Measurements from ENCODE around the gene LIN37. TPM values are rescaled to one million over a fixed set of nuclear protein-coding genes. Genes with fewer than 3 reads are reported as not detected.
A peak's percentile ranks its signal among the peaks of the same experiment; 100 is the strongest.

Gene LIN37
- total and polyA plus RNA-seq, 2 experiments from 2014 or later = 12.0 to 13.6 TPM

DNA sequence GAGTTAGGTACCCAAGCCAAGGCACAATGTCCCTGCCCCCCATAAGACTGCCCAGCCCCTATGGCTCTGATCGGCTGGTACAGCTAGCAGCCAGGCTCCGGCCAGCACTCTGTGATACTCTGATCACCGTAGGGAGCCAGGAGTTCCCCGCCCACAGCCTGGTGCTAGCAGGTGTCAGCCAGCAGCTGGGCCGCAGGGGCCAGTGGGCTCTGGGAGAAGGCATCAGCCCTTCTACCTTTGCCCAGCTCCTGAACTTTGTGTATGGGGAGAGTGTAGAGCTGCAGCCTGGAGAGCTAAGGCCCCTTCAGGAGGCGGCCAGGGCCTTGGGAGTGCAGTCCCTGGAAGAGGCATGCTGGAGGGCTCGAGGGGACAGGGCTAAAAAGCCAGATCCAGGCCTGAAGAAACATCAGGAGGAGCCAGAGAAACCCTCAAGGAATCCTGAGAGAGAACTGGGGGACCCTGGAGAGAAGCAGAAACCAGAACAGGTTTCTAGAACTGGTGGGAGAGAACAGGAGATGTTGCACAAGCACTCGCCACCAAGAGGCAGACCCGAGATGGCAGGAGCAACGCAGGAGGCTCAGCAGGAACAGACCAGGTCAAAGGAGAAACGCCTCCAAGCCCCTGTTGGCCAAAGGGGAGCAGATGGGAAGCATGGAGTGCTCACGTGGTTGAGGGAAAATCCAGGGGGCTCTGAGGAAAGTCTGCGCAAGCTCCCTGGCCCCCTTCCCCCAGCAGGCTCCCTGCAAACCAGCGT lies 33.6 kb upstream of the LIN37 start:
- H3K36me3 ChIP-seq (replicated peaks; ENCODE audit: insufficient read depth, low read depth) = no peaks in the 10 kb centered on the region

DNA sequence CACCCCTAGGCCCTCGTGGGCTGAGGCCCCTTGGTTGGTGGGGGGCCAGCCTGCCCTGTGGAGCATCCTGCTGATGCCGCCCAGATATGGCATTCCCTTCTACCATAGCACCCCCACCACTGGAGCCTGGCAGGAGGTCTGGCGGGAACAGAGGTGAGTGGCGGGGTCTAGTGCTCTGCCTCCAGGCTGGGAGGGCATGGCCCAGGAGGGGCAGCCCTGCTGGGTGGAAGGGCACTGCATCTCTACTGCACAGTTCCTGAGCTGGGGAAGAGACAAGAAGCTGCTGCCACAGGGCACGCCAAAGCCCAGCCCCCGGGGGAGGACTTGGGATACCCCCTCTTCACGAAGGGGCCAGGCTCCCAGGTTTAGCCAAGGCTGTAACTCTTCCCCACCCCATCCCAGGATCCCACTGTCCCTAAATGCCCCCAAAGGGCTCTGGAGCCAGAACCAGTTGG lies 33.0 kb upstream of the LIN37 start:
- no peak for DNase-seq (ENCODE audit: low spot score)
- Histone ChIP-seq H3K9me2 (replicated peaks; ENCODE audit: insufficient read depth) (no peaks in the 10 kb centered on the region), H3K27ac (no peak overlapping the region), H3K27me3 (no peaks in the 10 kb centered on the region), H3K36me3 (replicated peaks; ENCODE audit: insufficient read depth, low read depth) (no peaks in the 10 kb centered on the region), H3K4me3 (peak overlapping the region; percentile 43), H3K4me1 (ENCODE audit: insufficient read depth) (peaks cover 15% of the 10 kb centered on the region), H3K9me3 (ENCODE audit: low read depth) (no peaks in the 10 kb centered on the region), H4K20me1 (ENCODE audit: insufficient read depth, poor library complexity, severe bottlenecking) (peaks cover 17% of the 10 kb centered on the region), H3K4me2 (peak overlapping the region; percentile 89), H3K79me2 (peaks cover 30% of the 10 kb centered on the region), H2AFZ (no peak overlapping the region)
- 85% methylated on average over 7 of the region's 7 CpGs for WGBS (ENCODE audit: low lambda C conversion rate, missing lambda C conversion rate)
- no peak for TF ChIP-seq EZH2 (IDR thresholded peaks at IDR 0.05; ENCODE audit: borderline replicate concordance)
- TF ChIP-seq, protein P1, sequence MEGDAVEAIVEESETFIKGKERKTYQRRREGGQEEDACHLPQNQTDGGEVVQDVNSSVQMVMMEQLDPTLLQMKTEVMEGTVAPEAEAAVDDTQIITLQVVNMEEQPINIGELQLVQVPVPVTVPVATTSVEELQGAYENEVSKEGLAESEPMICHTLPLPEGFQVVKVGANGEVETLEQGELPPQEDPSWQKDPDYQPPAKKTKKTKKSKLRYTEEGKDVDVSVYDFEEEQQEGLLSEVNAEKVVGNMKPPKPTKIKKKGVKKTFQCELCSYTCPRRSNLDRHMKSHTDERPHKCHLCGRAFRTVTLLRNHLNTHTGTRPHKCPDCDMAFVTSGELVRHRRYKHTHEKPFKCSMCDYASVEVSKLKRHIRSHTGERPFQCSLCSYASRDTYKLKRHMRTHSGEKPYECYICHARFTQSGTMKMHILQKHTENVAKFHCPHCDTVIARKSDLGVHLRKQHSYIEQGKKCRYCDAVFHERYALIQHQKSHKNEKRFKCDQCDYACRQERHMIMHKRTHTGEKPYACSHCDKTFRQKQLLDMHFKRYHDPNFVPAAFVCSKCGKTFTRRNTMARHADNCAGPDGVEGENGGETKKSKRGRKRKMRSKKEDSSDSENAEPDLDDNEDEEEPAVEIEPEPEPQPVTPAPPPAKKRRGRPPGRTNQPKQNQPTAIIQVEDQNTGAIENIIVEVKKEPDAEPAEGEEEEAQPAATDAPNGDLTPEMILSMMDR (IDR thresholded peaks at IDR 0.05; ENCODE audit: poor library complexity) = no peak
- TF ChIP-seq EZH2phosphoT487 (IDR thresholded peaks at IDR 0.05; ENCODE audit: low read depth, severe bottlenecking, unreplicated experiment) = no peak

More for the DNA sequence above, 33.6 kb upstream of the LIN37 start:
- H3K27ac ChIP-seq = no peak overlapping the region
- H3K9me3 ChIP-seq (ENCODE audit: low read depth) = no peaks in the 10 kb centered on the region
- no peaks in the 10 kb centered on the region for H3K27me3 ChIP-seq
- H4K20me1 ChIP-seq (ENCODE audit: insufficient read depth, poor library complexity, severe bottlenecking) = peaks cover 12% of the 10 kb centered on the region
- no peaks in the 10 kb centered on the region for H3K9me2 ChIP-seq (replicated peaks; ENCODE audit: insufficient read depth)
- peaks cover 24% of the 10 kb centered on the region for H3K79me2 ChIP-seq
- H3K4me3 ChIP-seq = no peak overlapping the region
- peaks cover 15% of the 10 kb centered on the region for H3K4me1 ChIP-seq (ENCODE audit: insufficient read depth)
- WGBS (ENCODE audit: low lambda C conversion rate, missing lambda C conversion rate) = 76% methylated on average over 14 of the region's 14 CpGs
- DNase-seq (ENCODE audit: low spot score) = no peak
- H2AFZ ChIP-seq = no peak overlapping the region
- TF ChIP-seq EZH2 (IDR thresholded peaks at IDR 0.05; ENCODE audit: borderline replicate concordance) (no peak), EZH2phosphoT487 (IDR thresholded peaks at IDR 0.05; ENCODE audit: low read depth, severe bottlenecking, unreplicated experiment) (no peak)
- TF ChIP-seq, protein P1 (IDR thresholded peaks at IDR 0.05; ENCODE audit: poor library complexity) = no peak
- H3K4me2 ChIP-seq = no peak overlapping the region

DNA sequence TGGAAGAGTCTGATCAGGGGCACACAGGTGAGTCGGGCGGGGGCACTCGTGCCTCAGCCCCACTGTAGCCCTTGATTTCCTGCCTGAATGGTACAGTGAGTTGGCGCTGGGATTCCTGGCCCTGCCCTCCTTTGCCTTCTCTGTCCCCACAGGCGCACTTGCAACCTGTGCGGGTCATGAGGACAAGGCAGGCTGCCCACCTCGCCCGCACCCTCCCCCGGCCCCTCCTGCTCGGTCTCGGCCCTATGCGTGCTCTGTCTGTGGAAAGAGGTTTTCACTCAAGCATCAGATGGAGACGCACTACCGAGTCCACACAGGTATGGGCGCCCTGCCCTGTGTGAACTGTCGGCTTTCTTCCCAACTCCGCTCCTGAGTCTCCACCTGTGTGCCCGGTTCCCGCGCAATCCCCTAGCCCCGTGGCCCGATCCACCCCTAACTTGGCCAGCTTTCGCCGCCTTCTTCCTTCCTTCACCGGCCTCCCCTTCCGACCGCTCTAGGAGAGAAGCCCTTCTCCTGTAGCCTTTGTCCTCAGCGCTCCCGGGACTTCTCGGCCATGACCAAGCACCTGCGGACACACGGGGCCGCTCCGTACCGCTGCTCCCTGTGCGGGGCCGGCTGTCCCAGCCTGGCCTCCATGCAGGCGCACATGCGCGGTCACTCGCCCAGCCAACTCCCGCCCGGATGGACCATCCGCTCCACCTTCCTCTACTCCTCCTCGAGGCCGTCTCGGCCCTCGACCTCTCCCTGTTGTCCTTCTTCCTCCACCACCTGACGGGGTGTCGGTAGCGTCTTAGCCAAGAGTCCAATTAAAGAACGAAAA lies 32.2 kb upstream of the LIN37 start:
- TF ChIP-seq EZH2 (IDR thresholded peaks at IDR 0.05; ENCODE audit: borderline replicate concordance) (no peak), EZH2phosphoT487 (IDR thresholded peaks at IDR 0.05; ENCODE audit: low read depth, severe bottlenecking, unreplicated experiment) (no peak)
- TF ChIP-seq, protein P1 (IDR thresholded peaks at IDR 0.05; ENCODE audit: poor library complexity) = no peak
- DNase-seq (ENCODE audit: low spot score) = peak; percentile 80
- 4% methylated on average over 44 of the region's 52 CpGs for WGBS (ENCODE audit: low lambda C conversion rate, missing lambda C conversion rate)
- H3K27ac ChIP-seq = peak overlapping the region; percentile 89
- H3K4me1 ChIP-seq (ENCODE audit: insufficient read depth) = peaks cover 15% of the 10 kb centered on the region
- H4K20me1 ChIP-seq (ENCODE audit: insufficient read depth, poor library complexity, severe bottlenecking) = peaks cover 18% of the 10 kb centered on the region
- H3K9me3 ChIP-seq (ENCODE audit: low read depth) = no peaks in the 10 kb centered on the region
- no peaks in the 10 kb centered on the region for H3K36me3 ChIP-seq (replicated peaks; ENCODE audit: insufficient read depth, low read depth)
- H3K79me2 ChIP-seq = peaks cover 38% of the 10 kb centered on the region
- peak overlapping the region; percentile 89 for H3K4me2 ChIP-seq
- peak overlapping the region; percentile 81 for H2AFZ ChIP-seq
- H3K4me3 ChIP-seq = peak overlapping the region; percentile 43
- H3K27me3 ChIP-seq = no peaks in the 10 kb centered on the region
- no peaks in the 10 kb centered on the region for H3K9me2 ChIP-seq (replicated peaks; ENCODE audit: insufficient read depth)

Data from hepatocyte (in vitro differentiated cells).